Liver (tissue), 9 donors: ENCODE results near the gene ZCWPW1. TPM values are rescaled to one million over a fixed set of nuclear protein-coding genes. Genes with fewer than 3 reads are reported as not detected.

Source experiments
- DNase-seq: peaks from one replicate; pipeline ENCODE4 v3.0.0-alpha.2; 2017; ENCODE audit warnings: low spot score
- H3K27ac ChIP-seq, 2 donors: one replicate each; pipeline ENCODE4 v1.7.0; 2013; ENCODE audit warnings: inconsistent platforms in 2 of 2, low read length in 2 of 2, control low read depth in 1 of 2, low read depth in 1 of 2, mild to moderate bottlenecking in 1 of 2
- H3K27me3 ChIP-seq, 4 donors: one replicate each; pipeline versions ENCODE4 v1.6.1 to v1.7.0; 2013; ENCODE audit warnings: low read length in 3 of 4, inconsistent platforms in 1 of 4, mild to moderate bottlenecking in 1 of 4, moderate library complexity in 1 of 4; ENCODE audit not compliant: control insufficient read depth in 4 of 4, insufficient read depth in 4 of 4
- H3K36me3 ChIP-seq, 4 donors: one replicate each; pipeline versions ENCODE4 v1.6.1 to v1.7.0; 2013; ENCODE audit warnings: low read length in 3 of 4, mild to moderate bottlenecking in 3 of 4, low read depth in 1 of 4, moderate library complexity in 1 of 4; ENCODE audit not compliant: control insufficient read depth in 4 of 4, insufficient read depth in 3 of 4
- H3K4me1 ChIP-seq, 4 donors: one replicate each; pipeline versions ENCODE4 v1.6.1 to v1.7.0; 2013; ENCODE audit warnings: low read length in 3 of 4, mild to moderate bottlenecking in 3 of 4, moderate library complexity in 1 of 4; ENCODE audit not compliant: control insufficient read depth in 4 of 4, insufficient read depth in 4 of 4
- H3K4me3 ChIP-seq, 3 donors: one replicate each; pipeline versions ENCODE4 v1.6.1 to v1.7.0; 2013; ENCODE audit warnings: low read length in 3 of 3, control low read depth in 1 of 3, low read depth in 1 of 3, mild to moderate bottlenecking in 1 of 3
- H3K9ac ChIP-seq, 2 donors: one replicate each; pipeline ENCODE4 v1.7.0; 2013; ENCODE audit warnings: low read length in 2 of 2, mild to moderate bottlenecking in 2 of 2, moderate library complexity in 2 of 2, control low read depth in 1 of 2, low read depth in 1 of 2
- H3K9me3 ChIP-seq, 4 donors: one replicate each; pipeline versions ENCODE4 v1.6.1 to v1.7.0; 2013; ENCODE audit warnings: low read length in 3 of 4; ENCODE audit not compliant: control insufficient read depth in 4 of 4
- EGR1 ChIP-seq, 2 donors: IDR thresholded peaks; 2 replicates each; pipeline ENCODE4 v1.6.1; 2016 to 2018; ENCODE audit warnings: antibody characterized with exemption in 2 of 2, low read depth in 2 of 2
- HNF4A ChIP-seq, 2 donors: conservative IDR thresholded peaks; 2 replicates each; pipeline ENCODE4 v1.6.1; 2016; ENCODE audit warnings: antibody characterized with exemption in 2 of 2, mild to moderate bottlenecking in 2 of 2
- HNF4G ChIP-seq: IDR thresholded peaks from 2 replicates; pipeline ENCODE4 v1.6.1; 2016; ENCODE audit warnings: antibody characterized with exemption
- JUND ChIP-seq, 2 donors: IDR thresholded peaks; 2 replicates each; pipeline ENCODE4 v1.6.1; 2016; ENCODE audit warnings: antibody characterized with exemption in 2 of 2
- RAD21 ChIP-seq, 2 donors: IDR thresholded peaks; 2 replicates each; pipeline ENCODE4 v1.6.1; 2016; ENCODE audit warnings: antibody characterized with exemption in 2 of 2, mild to moderate bottlenecking in 2 of 2
- REST ChIP-seq: IDR thresholded peaks from 2 replicates; pipeline ENCODE4 v1.6.1; 2016; ENCODE audit warnings: antibody characterized with exemption, mild to moderate bottlenecking
- SP1 ChIP-seq: IDR thresholded peaks from 2 replicates; pipeline ENCODE4 v1.6.1; 2018; ENCODE audit warnings: antibody characterized with exemption, mild to moderate bottlenecking
- YY1 ChIP-seq: IDR thresholded peaks from 2 replicates; pipeline ENCODE4 v1.6.1; 2016; ENCODE audit warnings: antibody characterized with exemption, mild to moderate bottlenecking
- WGBS: extraction: QIAGEN DNeasy Blood & Tissue Kit; methylation state at CpG from one replicate; pipeline ENCODE4 v1.1.7; 2013; 5-methylcytosine and 5-hydroxymethylcytosine counted together
- polyA plus RNA-seq, 2 donors: library from polyadenylated mRNA; stranded (reverse) in 1 of 2; unstranded in 1 of 2; fragments of 200-250 nt in 1 of 2; fragments of >200 nt in 1 of 2; fragmentation: Nextera tagmentation in 1 of 2; extraction: Ambion mirVana in 1 of 2; gene quantifications; one replicate each; pipeline versions ENCODE4 v1.2.1 to v1.2.3, GENCODE V29; 2013 to 2015
- total RNA-seq, 2 donors: library from RNA; depleted of rRNA; stranded (reverse); fragments of >200 nt; gene quantifications; one replicate each; pipeline ENCODE4 v1.2.3, GENCODE V29; 2014
- TF ChIP-seq, protein P1 (sequence below): IDR thresholded peaks from 2 replicates; pipeline ENCODE4 v1.6.1; 2016; ENCODE audit warnings: antibody characterized with exemption
- TF ChIP-seq, protein P2 (sequence below): IDR thresholded peaks from 2 replicates; pipeline ENCODE4 v1.6.1; 2016; ENCODE audit warnings: antibody characterized with exemption
- donor health status: healthy.
- donor health status: healthy.
- donor health status: healthy.
- donor health status: healthy.
- donor health status: healthy.

The ZCWPW1 gene
- total and polyA plus RNA-seq, 4 donors = 1.4 to 3.3 (median 2.8) TPM

GRCh38 chr7:100360135-100360854 is 68.2 kb downstream of the ZCWPW1 start:
- WGBS = 93% methylated on average over 3 of the region's 3 CpGs
- peaks cover 16 to 69% (median 48%) of the 10 kb centered on the region in 4 donors for H3K36me3 ChIP-seq
- H3K27me3 ChIP-seq = no peaks in the 10 kb centered on the region
- no peak overlapping the region for H3K27ac ChIP-seq
- no peak overlapping the region for H3K9ac ChIP-seq
- no peaks in the 10 kb centered on the region for H3K4me1 ChIP-seq
- H3K9me3 ChIP-seq = no peaks in the 10 kb centered on the region
- DNase-seq = no peak
- TF ChIP-seq, protein P1, sequence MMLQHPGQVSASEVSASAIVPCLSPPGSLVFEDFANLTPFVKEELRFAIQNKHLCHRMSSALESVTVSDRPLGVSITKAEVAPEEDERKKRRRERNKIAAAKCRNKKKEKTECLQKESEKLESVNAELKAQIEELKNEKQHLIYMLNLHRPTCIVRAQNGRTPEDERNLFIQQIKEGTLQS = no peak
- TF ChIP-seq RAD21 (IDR thresholded peaks at IDR 0.05) (no peak), HNF4G (no peak), SP1 (no peak), JUND (IDR thresholded peaks at IDR 0.05) (no peak), HNF4A (conservative IDR thresholded peaks at IDR 0.05) (no peak), EGR1 (IDR thresholded peaks at IDR 0.05; ENCODE audit: low read depth in 2 of 2) (no peak)
- H3K4me3 ChIP-seq = no peak overlapping the region

DNA sequence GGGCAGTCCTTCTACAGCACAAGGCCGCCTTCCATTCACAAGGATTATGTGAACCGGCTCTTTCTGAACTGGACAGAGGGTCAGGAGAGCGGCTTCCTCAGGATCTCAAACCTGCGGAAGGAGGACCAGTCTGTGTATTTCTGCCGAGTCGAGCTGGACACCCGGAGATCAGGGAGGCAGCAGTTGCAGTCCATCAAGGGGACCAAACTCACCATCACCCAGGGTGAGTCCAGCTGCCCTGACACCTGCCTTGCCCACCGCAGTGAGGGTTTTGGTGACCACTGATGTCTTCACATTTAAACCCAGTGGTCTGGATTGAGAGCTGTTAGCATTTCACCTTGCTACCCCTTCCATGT is 69.7 kb downstream of the ZCWPW1 start:
- H3K4me1 ChIP-seq = no peaks in the 10 kb centered on the region
- WGBS = 98% methylated on average over 8 of the region's 8 CpGs
- no peaks in the 10 kb centered on the region for H3K27me3 ChIP-seq
- peaks cover 23 to 81% (median 56%) of the 10 kb centered on the region in 4 donors for H3K36me3 ChIP-seq
- H3K27ac ChIP-seq = no peak overlapping the region
- H3K4me3 ChIP-seq = no peak overlapping the region
- no peaks in the 10 kb centered on the region for H3K9me3 ChIP-seq
- DNase-seq = no peak
- no peak overlapping the region for H3K9ac ChIP-seq
- TF ChIP-seq HNF4A (conservative IDR thresholded peaks at IDR 0.05) = no peak

DNA sequence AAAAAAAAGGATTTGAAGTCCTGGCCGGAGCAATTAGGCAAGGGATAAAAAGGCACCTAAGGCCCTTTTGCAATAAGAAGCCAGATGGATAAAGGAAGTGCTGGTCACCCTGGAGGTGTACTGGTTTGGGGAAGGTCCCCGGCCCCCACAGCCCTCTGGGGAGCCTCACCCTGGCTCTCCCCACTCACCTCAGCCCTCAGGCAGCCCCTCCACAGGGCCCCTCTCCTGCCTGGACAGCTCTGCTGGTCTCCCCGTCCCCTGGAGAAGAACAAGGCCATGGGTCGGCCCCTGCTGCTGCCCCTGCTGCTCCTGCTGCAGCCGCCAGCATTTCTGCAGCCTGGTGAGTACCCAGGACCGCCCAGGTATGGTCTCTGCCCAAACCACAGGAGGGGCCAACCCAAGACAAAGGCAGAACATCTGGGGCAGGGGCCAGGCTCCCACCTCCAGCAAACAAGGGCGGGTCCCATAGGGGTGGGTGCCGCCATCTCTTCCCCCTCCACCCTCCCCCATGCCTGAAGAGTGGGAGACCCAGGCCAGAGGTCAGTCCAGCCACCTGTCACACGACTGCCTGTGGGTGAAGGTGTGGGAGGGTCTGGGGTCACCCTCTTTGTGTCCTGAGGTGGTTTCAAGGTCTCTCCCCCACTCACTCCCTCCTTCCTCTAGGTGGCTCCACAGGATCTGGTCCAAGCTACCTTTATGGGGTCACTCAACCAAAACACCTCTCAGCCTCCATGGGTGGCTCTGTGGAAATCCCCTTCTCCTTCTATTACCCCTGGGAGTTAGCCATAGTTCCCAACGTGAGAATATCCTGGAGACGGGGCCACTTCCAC is 70.3 kb downstream of the ZCWPW1 start, which contains the start of gene PILRB:
PILRB (plus strand) TSS at position 91 of the 830 bp plus-strand sequence; CDS start at position 277, 186 bp downstream.
- Histone ChIP-seq H3K9ac (no peak within 1 kb of the TSS), H3K9me3 (no peaks in the 10 kb centered on the region), H3K36me3 (peaks cover 25 to 84% (median 56%) of the 10 kb centered on the region in 4 donors), H3K4me3 (no peak within 1 kb of the TSS), H3K4me1 (no peaks in the 10 kb centered on the region), H3K27ac (no peak within 1 kb of the TSS), H3K27me3 (no peaks in the 10 kb centered on the region)
- DNase-seq = no peak
- WGBS = 90% methylated on average over 11 of the region's 11 CpGs
- TF ChIP-seq REST (no peak), YY1 (no peak)
- TF ChIP-seq, protein P2, sequence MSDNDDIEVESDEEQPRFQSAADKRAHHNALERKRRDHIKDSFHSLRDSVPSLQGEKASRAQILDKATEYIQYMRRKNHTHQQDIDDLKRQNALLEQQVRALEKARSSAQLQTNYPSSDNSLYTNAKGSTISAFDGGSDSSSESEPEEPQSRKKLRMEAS = no peak
